GM19397 (cell line): Measurements from ENCODE around the gene ZNF747.
"Not testable (repeated sequence)": the region's sequence is repeated elsewhere in the genome, so short reads cannot be mapped to it uniquely, and the experiment has no call there.

Experiments used
- ATAC-seq: cut with Tn5 transposase; IDR thresholded peaks from one replicate; pipeline ENCODE4 v1.9.1; 2021; ENCODE audit warnings: mild to moderate bottlenecking, moderate library complexity; ENCODE audit not compliant: unreplicated experiment

ZNF747 gene

GRCh38 chr16:30557957-30558788, 23.5 kb upstream of the ZNF747 start, which contains the start of gene ZNF764:
TSS of gene ZNF764 (minus strand) at chr16:30558374. CDS start at chr16:30558182, 192 bp downstream.
- ATAC-seq: peak; percentile 86

- no peak for ATAC-seq
These were observed 23.0 kb upstream of the ZNF747 start for GRCh38 chr16:30557707-30557956.

- ATAC-seq: no peak
These were observed 21.4 kb upstream of the ZNF747 start for GRCh38 chr16:30556125-30556473.

GRCh38 chr16:30555315-30556124, 20.9 kb upstream of the ZNF747 start:
- no peak for ATAC-seq

- ATAC-seq: no peak
These were observed 20.1 kb upstream of the ZNF747 start for GRCh38 chr16:30554557-30555314.

GRCh38 chr16:30553393-30553899, 18.8 kb upstream of the ZNF747 start:
- ATAC-seq: no peak

- ATAC-seq: no peak
These were observed 18.3 kb upstream of the ZNF747 start for GRCh38 chr16:30552956-30553355.

GRCh38 chr16:30551781-30552180, 17.1 kb upstream of the ZNF747 start:
- ATAC-seq: no peak

- no peak for ATAC-seq
These were observed 14.0 kb upstream of the ZNF747 start for GRCh38 chr16:30548416-30549253.

GRCh38 chr16:30546115-30546514, 11.5 kb upstream of the ZNF747 start:
- no peak for ATAC-seq

GRCh38 chr16:30543067-30543466, 8.4 kb upstream of the ZNF747 start:
- ATAC-seq: no peak

GRCh38 chr16:30541502-30542329, 7.1 kb upstream of the ZNF747 start:
- no peak for ATAC-seq

- ATAC-seq: not testable (repeated sequence)
These were observed 6.3 kb upstream of the ZNF747 start for GRCh38 chr16:30540916-30541464.

- not testable (repeated sequence) for ATAC-seq
These were observed 5.4 kb upstream of the ZNF747 start for GRCh38 chr16:30539986-30540526.

- no peak for ATAC-seq
These were observed 4.6 kb upstream of the ZNF747 start for GRCh38 chr16:30539000-30539964.

GRCh38 chr16:30536391-30537024, 1.9 kb upstream of the ZNF747 start:
- not testable (repeated sequence) for ATAC-seq

- ATAC-seq: no peak
These were observed 1.1 kb upstream of the ZNF747 start for GRCh38 chr16:30535777-30536190.
